GM18870 (cell line): Measurements from ENCODE around the gene ALG1.
"Not testable (repeated sequence)": the region's sequence is repeated elsewhere in the genome, so short reads cannot be mapped to it uniquely, and the experiment has no call there.

Source experiments
- ATAC-seq: cut with Tn5 transposase; IDR thresholded peaks from one replicate; pipeline ENCODE4 v1.9.1; 2021; ENCODE audit warnings: moderate library complexity; ENCODE audit not compliant: unreplicated experiment

Gene ALG1

DNA sequence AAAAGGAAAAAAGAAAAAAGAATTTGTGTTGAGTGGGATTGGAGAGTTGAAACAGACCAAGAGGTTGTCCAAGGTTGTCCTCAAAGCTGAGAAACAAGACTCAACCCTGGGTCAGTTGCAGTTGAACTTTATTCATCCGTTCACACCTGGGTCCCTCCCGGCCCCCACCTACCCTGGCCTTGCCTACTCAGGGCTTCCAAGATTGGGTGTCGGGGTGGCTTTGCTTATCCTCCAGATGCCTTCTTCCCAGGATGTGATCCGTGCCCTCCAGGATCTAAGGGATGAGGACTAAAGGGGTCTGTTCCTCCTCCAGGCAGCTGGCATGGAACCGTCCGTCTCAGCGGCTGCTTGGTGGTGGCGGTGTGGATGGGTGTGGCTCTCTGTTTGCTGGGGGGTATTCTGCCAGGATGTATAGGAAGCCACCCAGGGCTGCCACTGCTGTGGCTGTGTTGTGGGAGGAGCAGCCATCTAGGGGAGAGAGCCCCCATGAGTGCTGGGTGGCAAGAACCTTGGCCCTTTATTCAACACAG lies 27.6 kb upstream of the ALG1 start:
- ATAC-seq, result no peak

DNA sequence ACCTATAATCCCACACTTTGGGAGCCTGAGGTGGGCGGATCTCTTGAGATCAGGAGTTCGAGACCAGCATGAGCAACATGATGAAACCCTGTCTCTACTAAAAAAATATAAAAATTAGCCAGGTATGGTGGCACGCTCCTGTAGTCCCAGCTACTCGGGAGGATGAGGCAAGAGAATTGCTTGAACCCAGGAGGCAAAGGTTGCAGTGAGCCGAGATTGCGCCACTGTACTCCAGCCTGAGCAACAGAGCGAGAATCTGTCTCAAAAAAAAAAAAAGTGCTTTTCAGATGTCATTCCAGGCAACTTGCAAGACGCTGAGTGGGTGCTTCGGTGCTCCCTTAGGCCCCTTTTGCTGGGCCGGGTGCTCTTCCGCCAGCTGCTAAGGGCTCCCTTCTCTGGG lies 27.1 kb upstream of the ALG1 start:
- not testable (repeated sequence) for ATAC-seq

GRCh38 chr16:5045499-5046115 lies 26.0 kb upstream of the ALG1 start:
- ATAC-seq, result no peak

DNA sequence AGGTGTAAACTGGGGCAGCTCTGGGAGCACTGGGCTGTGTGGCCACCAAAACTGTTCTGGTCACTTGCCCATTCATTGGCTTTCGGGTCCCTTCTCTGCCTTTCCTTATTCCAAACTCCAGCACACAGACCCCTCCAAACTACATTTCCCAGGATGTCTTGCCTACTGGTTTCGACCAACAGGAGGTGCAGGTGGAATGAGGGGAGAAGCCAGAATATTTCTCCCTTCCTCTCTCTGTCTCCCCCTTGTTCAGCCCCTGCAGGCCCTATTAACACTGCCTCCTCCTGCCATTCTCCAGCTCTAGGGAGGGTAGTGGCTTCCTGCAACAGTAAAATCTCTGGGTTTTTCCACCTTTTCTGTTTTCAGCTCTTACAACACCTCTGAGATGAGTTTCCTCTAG lies 24.7 kb upstream of the ALG1 start:
- ATAC-seq, result no peak

DNA sequence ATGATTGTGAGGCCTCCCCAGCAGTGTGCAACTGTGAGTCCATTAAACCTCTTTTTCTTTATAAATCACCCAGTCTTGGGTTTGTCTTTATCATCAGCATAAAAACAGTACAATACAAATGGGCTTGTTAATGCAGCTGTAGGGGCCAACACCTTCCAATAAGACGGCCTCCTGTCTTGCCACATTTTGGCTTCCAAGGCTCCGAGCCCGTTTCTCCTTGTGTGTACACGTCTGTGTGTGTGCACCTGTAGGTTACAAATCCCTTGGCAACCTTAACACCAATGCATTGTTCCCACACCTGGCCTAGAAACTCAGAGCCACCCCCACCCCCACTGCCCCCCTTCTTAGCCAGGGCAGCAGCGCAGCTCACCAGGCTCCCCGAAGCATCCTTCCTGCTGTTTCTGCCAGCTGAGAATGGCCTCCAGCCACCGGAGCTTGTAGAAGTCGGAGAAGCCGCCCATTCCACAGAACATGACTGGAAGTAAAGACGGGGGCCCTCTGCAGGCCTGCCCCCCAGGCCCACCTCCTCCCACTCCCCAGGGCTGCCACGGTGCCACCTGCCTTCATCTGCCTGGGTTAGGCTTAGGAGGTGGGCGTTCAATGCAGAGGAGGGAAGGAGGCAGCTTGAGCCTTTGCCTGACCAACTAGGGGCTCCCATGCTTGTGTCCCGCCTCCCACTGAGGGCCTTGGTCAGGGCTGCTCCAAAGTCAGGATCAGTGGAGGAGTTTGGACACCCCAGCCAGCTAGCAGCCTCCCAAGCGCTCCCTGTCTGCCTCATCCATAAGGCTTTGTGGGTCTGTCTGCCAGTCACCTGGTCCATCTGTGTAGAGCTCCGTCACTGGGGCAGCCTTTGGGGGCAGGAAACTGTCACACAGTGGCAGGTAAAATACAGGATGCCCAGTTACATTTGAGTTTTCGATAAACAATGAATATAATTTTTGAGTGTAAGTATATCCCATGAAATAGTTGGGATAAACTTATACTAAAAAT lies 16.5 kb upstream of the ALG1 start:
- no peak for ATAC-seq

- ATAC-seq, result no peak
Observed at GRCh38 chr16:5056352-5056751, 15.3 kb upstream of the ALG1 start.

DNA sequence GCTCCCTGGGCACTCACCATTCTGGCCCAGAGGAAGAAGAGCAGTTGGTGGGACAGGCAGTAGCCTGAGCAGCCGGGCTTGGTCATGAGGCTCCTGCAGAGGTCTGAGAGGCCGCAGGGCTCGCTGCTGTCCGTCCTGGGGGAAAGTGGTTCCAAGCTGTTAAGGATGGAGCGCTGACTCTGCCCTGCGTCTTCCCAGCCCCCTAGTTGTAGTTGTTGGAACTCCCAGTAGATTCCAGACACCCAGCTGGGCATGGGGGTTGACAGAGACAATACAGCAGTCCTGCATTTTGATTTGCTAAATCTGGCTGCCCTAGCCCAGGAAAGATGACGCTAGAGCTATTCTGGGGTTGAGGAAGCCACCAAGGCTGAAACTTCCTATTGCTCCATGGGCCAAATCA lies 13.2 kb upstream of the ALG1 start:
- ATAC-seq, result no peak

GRCh38 chr16:5059386-5060072 lies 12.1 kb upstream of the ALG1 start:
- ATAC-seq, result no peak

DNA sequence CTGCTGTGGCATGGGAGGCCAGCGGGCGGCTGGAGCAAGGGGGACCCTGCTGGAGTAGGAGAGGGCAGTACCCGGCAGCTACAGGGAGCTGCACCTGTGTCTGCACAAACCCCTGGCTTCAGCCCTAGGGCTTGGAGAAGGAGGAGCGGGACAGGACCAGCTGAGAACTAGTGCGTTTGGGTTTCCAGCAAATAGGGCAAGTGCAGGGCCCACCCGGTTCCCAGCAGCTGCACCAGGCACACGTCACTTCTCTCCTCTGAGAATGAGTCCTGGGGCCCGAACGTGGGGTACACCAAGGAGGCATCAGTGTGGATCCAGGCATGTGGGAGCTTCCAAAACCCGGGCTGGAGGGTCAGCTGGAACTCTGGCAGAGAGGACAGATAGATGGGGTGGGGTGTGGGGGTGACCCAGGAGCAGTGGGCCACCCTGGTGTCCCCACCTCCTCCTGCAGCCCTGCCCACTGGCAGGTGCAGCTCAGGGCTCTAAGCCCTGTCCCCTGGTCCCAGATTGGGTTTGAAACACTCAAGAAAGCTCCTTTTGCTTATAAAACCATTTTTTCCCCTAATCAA lies 11.5 kb upstream of the ALG1 start:
- no peak for ATAC-seq

DNA sequence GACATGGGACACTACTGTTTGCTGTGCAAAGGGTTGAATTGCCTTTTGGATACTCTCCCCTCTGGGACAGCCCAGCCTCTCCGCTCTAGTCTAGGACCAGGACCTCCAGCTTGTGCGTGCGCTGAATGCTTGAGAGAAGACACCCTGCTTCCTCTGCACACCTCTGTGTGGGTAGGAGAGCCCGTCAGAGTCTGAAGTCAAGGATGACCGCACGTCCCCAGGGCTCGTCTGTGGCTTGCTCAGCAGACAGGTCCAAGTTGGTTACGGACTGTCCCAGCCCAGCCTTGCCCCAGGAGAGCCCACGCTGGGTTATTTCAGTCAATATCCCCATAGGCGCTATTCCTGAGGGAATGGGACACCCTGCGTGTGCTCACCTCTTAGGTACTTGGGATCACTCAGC lies 9.6 kb upstream of the ALG1 start:
- ATAC-seq, result no peak

DNA sequence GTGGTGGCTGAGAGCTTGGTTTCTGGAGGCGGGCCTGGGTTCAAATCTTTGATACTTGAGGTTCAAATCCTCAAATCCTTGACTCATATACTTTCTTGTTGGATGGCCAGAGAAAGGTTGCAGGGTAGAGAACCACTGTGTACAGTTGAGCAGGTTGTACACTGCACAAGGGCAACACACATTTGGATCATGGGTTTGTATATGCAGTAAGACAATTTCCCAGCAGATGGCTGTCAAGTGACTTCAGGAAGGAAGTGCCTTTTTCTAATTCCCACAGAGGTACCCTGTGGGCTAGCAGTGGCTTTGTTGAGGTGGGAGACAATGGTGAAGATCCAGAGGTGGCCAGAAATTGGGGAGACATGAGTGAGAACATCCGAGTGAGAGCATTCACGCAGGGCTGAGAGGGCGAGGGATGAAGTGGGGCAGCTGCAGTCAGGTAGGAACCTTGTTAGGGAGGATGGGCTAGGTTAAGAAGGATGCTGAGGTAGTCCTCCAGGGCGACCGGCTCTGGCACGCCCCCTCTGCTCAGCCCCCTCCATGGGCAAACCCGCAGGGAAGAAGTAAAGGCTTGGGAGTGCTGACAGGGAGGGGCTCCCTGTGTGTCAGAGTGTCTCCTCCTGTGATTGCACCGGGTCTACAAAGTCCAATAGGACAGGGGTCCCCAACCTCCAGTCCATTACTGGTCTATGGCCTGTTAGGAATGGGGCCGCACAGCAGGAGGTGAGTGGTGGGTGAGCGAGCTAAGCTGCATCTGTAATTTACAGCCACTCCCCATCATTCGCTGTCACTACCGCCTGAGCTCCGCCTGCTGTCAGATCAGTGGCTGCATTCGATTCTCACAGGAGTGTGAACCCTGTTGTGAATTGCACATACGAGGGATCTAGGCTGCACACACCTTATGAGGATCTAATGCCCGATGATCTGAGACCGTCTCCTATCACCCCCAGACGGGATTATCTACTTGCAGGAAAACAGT lies 8.6 kb upstream of the ALG1 start:
- ATAC-seq, result no peak

- no peak for ATAC-seq
Observed at GRCh38 chr16:5064915-5065314, 6.7 kb upstream of the ALG1 start.

- no peak for ATAC-seq
Observed at GRCh38 chr16:5065326-5065725, 6.3 kb upstream of the ALG1 start.

GRCh38 chr16:5065813-5066212 lies 5.8 kb upstream of the ALG1 start, which contains the start of gene C16orf89:
TSS of gene C16orf89 (minus strand) at chr16:5065956. CDS start at chr16:5065908, 48 bp downstream.
- ATAC-seq, result no peak

- no peak for ATAC-seq
Observed at GRCh38 chr16:5066511-5066910, 5.1 kb upstream of the ALG1 start.

GRCh38 chr16:5069048-5069447 lies 2.6 kb upstream of the ALG1 start:
- no peak for ATAC-seq

- ATAC-seq, result no peak
Observed at GRCh38 chr16:5069854-5070253, 1.8 kb upstream of the ALG1 start.

DNA sequence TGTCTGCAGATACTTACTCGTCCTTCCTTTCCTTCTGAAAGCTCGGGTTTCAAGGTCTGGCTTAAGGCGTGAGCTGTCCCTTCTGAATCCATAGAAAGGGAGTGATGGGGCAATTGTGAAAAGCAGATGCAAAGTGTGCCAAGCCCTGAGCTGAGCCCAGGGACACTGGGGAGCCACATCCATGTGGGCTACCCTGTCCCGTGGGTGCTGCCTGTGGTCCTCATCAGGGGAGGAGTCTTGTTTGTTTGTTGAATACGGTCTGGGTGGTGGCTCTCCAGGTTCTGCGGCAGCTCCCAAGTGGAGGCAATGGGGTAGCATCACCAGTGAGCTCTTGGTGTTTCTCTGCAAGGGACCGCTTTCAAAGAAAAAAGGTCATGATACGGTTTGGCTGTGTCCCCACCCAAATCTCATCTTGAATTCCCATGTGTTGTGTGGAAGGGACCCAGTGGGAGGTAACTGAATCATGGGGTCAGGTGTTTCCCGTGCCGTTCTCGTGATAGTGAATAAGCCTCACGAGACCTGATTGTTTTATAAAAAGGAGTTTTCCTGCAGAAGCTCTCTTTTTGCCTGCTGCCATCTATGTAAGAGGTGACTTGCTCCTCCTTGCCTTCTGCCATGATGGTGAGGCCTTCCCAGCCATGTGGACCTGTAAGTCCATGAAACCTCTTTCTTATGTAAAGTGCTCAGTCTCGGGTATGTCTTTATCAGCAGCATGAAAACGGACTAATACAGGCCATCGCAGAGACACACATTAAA lies 1.0 kb upstream of the ALG1 start:
- ATAC-seq, result no peak

DNA sequence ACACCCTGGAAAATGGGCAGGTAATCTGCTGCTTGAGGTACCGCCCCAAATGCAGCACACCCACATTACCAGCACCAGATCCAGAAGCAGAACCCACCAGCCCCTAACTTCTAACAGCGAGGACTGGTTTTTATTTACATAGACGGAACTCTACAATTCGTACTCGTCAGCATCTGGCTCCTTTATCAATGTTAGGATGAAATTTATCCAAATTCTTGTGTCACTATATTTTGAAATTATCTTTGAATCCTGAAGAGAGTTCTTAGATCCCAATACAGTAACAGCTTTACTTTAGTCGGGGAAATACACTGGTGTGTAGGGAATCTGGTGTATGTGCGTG lies 332 bp upstream of the ALG1 start:
- ATAC-seq, result no peak
